GM12874 (cell line): ENCODE data around the gene TMEM147.

Source experiments
- CTCF ChIP-seq: IDR thresholded peaks from 2 replicates; pipeline ENCODE4 v1.5.1; 2011; ENCODE audit warnings: low read depth, mild to moderate bottlenecking, control low read depth, low read length, moderate library complexity; ENCODE audit not compliant: insufficient read depth

Gene TMEM147

GRCh38 chr19:35592226-35592625, 46.8 kb downstream of the TMEM147 start:
- TF ChIP-seq CTCF = peak; percentile 63

GRCh38 chr19:35595928-35596327, 50.5 kb downstream of the TMEM147 start:
- TF ChIP-seq CTCF = no peak

GRCh38 chr19:35596366-35596999, 51.1 kb downstream of the TMEM147 start:
- TF ChIP-seq CTCF = no peak
